Spleen (tissue), 11 donors: ENCODE results near the gene CASTOR1. TPM values are rescaled to one million over a fixed set of nuclear protein-coding genes. Genes with fewer than 3 reads are reported as not detected.
A peak's percentile ranks its signal among the peaks of the same experiment; 100 is the strongest.

Source experiments
- DNase-seq: peaks from one replicate; pipeline ENCODE4 v3.0.0-alpha.2; 2020
- H3K27ac ChIP-seq, 8 donors: fragments of 200-600 bp; sonication (generic) in 7 of 8; 1 replicate in 4 of 8; 2 replicates in 4 of 8; pipeline versions ENCODE4 v1.5.0 to v1.8.0; 2016 to 2021; ENCODE audit warnings: inconsistent platforms in 4 of 8, mild to moderate bottlenecking in 4 of 8, moderate library complexity in 1 of 8
- H3K27me3 ChIP-seq, 7 donors: fragments of 200-600 bp; sonication (generic) in 6 of 7; replicated peaks in 1 of 7; 1 replicate in 4 of 7; 2 replicates in 3 of 7; pipeline versions ENCODE4 v1.5.0 to v1.8.0; 2016 to 2021; ENCODE audit warnings: inconsistent platforms in 3 of 7, mild to moderate bottlenecking in 1 of 7
- H3K36me3 ChIP-seq, 6 donors: fragments of 200-600 bp; sonication (generic) in 5 of 6; 1 replicate in 4 of 6; 2 replicates in 2 of 6; pipeline versions ENCODE4 v1.5.0 to v1.8.0; 2016 to 2021; ENCODE audit warnings: inconsistent platforms in 2 of 6
- H3K4me1 ChIP-seq, 6 donors: fragments of 200-600 bp; sonication (generic) in 5 of 6; 1 replicate in 3 of 6; 2 replicates in 3 of 6; pipeline versions ENCODE4 v1.5.0 to v1.8.0; 2016 to 2021; ENCODE audit warnings: inconsistent platforms in 3 of 6
- H3K4me3 ChIP-seq, 8 donors: fragments of 200-600 bp; sonication (generic) in 7 of 8; 1 replicate in 4 of 8; 2 replicates in 4 of 8; pipeline versions ENCODE4 v1.5.0 to v1.8.0; 2016 to 2021; ENCODE audit warnings: inconsistent platforms in 4 of 8, mild to moderate bottlenecking in 4 of 8, moderate library complexity in 2 of 8
- H3K9me3 ChIP-seq, 8 donors: fragments of 200-600 bp; sonication (generic) in 7 of 8; 1 replicate in 4 of 8; 2 replicates in 4 of 8; pipeline versions ENCODE4 v1.5.0 to v1.8.0; 2016 to 2021; ENCODE audit warnings: inconsistent platforms in 4 of 8
- POLR2A ChIP-seq, 3 donors: fragments of 450-650 bp; IDR thresholded peaks; one replicate each; pipeline ENCODE4 v1.5.1; 2017; ENCODE audit warnings: antibody characterized with exemption in 3 of 3, mild to moderate bottlenecking in 1 of 3
- POLR2AphosphoS5 ChIP-seq, 3 donors: sonication (generic); formaldehyde crosslinking; IDR thresholded peaks; one replicate each; pipeline ENCODE4 v1.5.1; 2017; ENCODE audit warnings: antibody characterized with exemption in 3 of 3
- WGBS, 5 donors: extraction: QIAGEN DNeasy Blood & Tissue Kit in 3 of 5; methylation state at CpG; one replicate each; pipeline versions ENCODE4 v1.1.5 to v1.1.7; 2013 to 2018; 5-methylcytosine and 5-hydroxymethylcytosine counted together
- intact Hi-C: fragments of 100-400 bp; cut with DNase I; formaldehyde crosslinking; loops from one replicate; pipeline ENCODE4 v1.15.0; 2023; ENCODE audit warnings: low total_unique reads
- polyA plus RNA-seq, 3 donors: library from polyadenylated mRNA; stranded (reverse); fragments of 200-250 nt; gene quantifications; one replicate each; pipeline ENCODE4 v1.2.1, GENCODE V29; 2013
- total RNA-seq, 7 donors: library from RNA; depleted of rRNA in 3 of 7; stranded (reverse); fragments of >200 nt in 3 of 7; fragmentation: NEBNext Ultra II Directional in 4 of 7; extraction: Animal tissue kit (Norgen Biotek cat#: 25700) in 4 of 7; gene quantifications; one replicate each; pipeline versions ENCODE4 v1.1.0 to v1.2.1, GENCODE V29; 2016 to 2021
- TF ChIP-seq, protein P1 (sequence below), 11 experiments: fragments of 200-600 bp in 7 of 11; fragments of 450-650 bp in 4 of 11; sonication (generic) in 4 of 11; IDR thresholded peaks in 8 of 11; conservative IDR thresholded peaks in 3 of 11; 1 replicate in 7 of 11; 2 replicates in 4 of 11; pipeline versions ENCODE4 v1.4.0 to v1.8.0; 2016 to 2021; ENCODE audit warnings: antibody characterized with exemption in 11 of 11, inconsistent platforms in 4 of 11, mild to moderate bottlenecking in 1 of 11
- donor health status: healthy with polysubstance abuse.
- donor health status: DM: no; HTN: no; CAD: no; lungs with moderate emphysema.
- donor health status: DM: no; HTN: no; CAD: no.
- donor health status: Bipolar disorder and iron deficiency.
- donor health status: healthy.
- donor health status: DM: no; HTN: no; CAD: no.
- donor health status: DM: yes; HTN: yes; CAD: no.

CASTOR1 gene
- total and polyA plus RNA-seq, 10 donors = 5.6 to 18.9 (median 12.6) TPM

DNA sequence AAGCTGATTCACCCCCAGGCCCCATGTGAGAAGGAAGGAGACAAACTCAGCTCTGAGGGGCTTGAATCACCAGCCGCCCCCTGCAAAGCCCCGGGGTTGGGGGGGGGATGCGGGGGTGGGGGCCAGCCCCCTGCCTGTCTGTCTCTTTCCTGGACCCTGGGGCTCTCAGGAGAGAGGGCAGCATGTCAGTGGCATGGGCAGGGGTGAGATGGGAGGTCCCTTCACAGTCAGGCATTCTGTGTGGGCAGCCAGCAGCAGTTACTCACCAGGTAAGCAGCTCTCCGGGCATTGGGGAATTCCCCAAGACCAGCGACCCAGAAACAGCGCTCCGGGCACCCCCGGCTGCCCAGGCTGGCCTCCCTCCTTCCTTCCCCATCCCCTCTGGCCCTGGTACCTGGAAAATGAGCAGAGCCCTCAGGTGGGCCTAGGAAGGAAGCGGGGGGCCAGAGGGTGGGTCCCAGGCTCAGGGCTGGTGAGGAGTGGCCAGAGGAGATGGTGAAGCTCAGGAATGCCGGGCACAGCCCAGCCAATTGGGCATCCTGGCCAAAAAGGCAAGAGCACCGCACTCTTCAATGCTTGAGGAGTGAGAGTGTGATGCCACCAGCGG is 38.5 kb downstream of the CASTOR1 start:
- no peak overlapping the region for H3K4me3 ChIP-seq
- intact Hi-C loops = no loop called here
- no peak for DNase-seq
- 58 to 71% (median 64%) methylated on average over 8 to 12 of the region's 12 CpGs for WGBS, 5 donors
- H3K27me3 ChIP-seq = peaks cover 0 to 37% (median 19%) of the 10 kb centered on the region in 7 donors
- H3K27ac ChIP-seq = no peak overlapping the region
- TF ChIP-seq, protein P1, sequence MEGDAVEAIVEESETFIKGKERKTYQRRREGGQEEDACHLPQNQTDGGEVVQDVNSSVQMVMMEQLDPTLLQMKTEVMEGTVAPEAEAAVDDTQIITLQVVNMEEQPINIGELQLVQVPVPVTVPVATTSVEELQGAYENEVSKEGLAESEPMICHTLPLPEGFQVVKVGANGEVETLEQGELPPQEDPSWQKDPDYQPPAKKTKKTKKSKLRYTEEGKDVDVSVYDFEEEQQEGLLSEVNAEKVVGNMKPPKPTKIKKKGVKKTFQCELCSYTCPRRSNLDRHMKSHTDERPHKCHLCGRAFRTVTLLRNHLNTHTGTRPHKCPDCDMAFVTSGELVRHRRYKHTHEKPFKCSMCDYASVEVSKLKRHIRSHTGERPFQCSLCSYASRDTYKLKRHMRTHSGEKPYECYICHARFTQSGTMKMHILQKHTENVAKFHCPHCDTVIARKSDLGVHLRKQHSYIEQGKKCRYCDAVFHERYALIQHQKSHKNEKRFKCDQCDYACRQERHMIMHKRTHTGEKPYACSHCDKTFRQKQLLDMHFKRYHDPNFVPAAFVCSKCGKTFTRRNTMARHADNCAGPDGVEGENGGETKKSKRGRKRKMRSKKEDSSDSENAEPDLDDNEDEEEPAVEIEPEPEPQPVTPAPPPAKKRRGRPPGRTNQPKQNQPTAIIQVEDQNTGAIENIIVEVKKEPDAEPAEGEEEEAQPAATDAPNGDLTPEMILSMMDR (IDR thresholded peaks at IDR 0.05 in 8 of 11, conservative IDR thresholded peaks at IDR 0.05 in 3 of 11) = no peak
- TF ChIP-seq POLR2AphosphoS5 (IDR thresholded peaks at IDR 0.05) (no peak), POLR2A (IDR thresholded peaks at IDR 0.05) (no peak)
- peaks cover 5 to 87% (median 52%) of the 10 kb centered on the region in 6 donors for H3K4me1 ChIP-seq
- H3K36me3 ChIP-seq = no peaks in the 10 kb centered on the region
- H3K9me3 ChIP-seq = no peaks in the 10 kb centered on the region

DNA sequence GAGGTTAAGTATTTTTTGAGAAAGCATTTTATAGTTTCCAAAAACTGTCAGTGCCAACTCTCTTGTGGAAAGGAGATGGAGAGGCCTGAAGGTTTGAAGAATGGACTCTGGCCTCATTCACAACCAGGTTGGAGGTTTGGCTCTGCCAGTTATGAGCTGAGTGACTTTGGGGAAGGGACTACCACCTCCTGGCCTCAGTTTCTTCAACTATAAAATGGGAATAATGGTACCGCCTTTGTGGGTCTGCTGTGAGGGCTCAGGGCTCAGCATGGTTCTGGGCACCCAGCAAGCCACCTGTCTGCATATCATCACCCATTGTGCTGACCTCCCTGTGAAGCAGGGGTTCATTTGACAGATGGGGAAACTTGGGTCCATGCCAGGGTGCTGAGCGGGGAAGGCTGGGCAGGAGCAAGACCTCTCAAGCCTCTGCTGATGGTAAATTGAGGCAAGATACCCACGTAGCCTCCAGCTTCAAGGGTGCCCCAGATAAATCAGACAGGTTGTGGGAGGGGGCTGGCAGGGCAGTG is 39.2 kb downstream of the CASTOR1 start:
- intact Hi-C loops = no loop called here
- no peak overlapping the region for H3K27ac ChIP-seq
- TF ChIP-seq, protein P1 (IDR thresholded peaks at IDR 0.05 in 8 of 11, conservative IDR thresholded peaks at IDR 0.05 in 3 of 11) = no peak
- TF ChIP-seq POLR2A (IDR thresholded peaks at IDR 0.05) (no peak), POLR2AphosphoS5 (IDR thresholded peaks at IDR 0.05) (no peak)
- no peak for DNase-seq
- H3K36me3 ChIP-seq = no peaks in the 10 kb centered on the region
- 90 to 100% (median 97%) methylated on average over 3 of the region's 3 CpGs for WGBS, 5 donors
- H3K4me3 ChIP-seq = no peak overlapping the region
- no peaks in the 10 kb centered on the region for H3K9me3 ChIP-seq
- H3K27me3 ChIP-seq = peaks cover 0 to 43% (median 21%) of the 10 kb centered on the region in 7 donors
- peaks cover 5 to 90% (median 54%) of the 10 kb centered on the region in 6 donors for H3K4me1 ChIP-seq

DNA sequence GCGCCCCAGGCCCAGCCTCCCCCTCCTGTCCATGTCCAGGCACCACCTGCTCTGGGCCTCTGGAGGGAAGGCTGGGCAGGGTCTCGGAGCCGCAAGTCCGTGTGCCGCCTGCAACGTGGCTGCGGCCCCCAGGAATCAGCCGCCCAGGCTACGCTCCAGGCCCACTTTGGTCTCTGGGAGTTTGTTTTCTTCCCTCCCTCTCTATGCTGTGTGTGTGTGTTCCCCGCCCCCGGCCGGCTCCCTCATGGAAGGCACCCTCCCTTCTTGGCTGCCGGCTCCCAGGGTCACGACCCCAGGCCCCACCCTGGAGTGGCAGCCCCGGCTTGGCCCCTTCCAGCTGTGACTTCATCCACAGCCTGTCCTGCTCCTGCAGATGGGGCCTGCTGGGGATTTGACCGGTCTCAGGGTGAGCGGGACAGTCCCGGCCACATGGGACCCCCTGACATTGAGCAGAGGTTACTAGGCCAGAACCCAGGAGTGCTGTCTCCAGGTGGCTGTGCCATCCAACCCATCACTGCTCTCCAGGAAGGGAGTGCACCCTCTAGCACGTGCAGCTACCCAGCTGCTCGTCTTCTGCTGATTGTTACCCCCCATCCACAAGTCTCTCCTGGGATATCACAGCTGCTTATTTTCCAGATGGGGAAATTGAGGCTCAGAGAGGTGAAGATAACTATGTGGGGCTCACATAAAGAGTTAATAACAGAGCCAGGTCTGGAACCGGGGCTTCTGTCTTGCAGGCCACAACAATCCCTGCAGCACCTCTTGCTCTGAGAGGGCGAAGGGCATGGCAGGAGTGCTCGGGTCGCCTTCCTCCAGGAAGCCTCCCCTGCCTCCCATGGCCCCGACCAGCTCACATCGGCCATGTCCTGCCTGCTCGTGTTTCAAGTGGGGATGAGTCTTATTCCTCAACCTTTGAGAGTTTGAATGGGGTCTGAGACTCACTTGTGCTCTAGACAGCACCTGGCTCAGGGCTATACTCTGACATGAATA is 40.0 kb downstream of the CASTOR1 start:
- H3K27ac ChIP-seq = no peak overlapping the region
- H3K4me3 ChIP-seq = no peak overlapping the region
- no peaks in the 10 kb centered on the region for H3K36me3 ChIP-seq
- no peak for DNase-seq
- intact Hi-C loops = no loop called here
- WGBS, 5 donors = 79 to 91% (median 83%) methylated on average over 22 to 27 of the region's 27 CpGs
- H3K9me3 ChIP-seq = no peaks in the 10 kb centered on the region
- H3K27me3 ChIP-seq = peaks cover 0 to 48% (median 21%) of the 10 kb centered on the region in 7 donors
- TF ChIP-seq POLR2A (IDR thresholded peaks at IDR 0.05) (no peak), POLR2AphosphoS5 (IDR thresholded peaks at IDR 0.05) (peak in 2 of 3 donors; percentile 47 to 66)
- TF ChIP-seq, protein P1 (IDR thresholded peaks at IDR 0.05 in 8 of 11, conservative IDR thresholded peaks at IDR 0.05 in 3 of 11) = no peak
- peaks cover 5 to 91% (median 54%) of the 10 kb centered on the region in 6 donors for H3K4me1 ChIP-seq
